HEK293 (cell line): ENCODE measurements around the gene LIN9.

Experiments used
- AEBP2 ChIP-seq: fragments of 450-650 bp; formaldehyde crosslinking; IDR thresholded peaks from 2 replicates; pipeline ENCODE4 v1.5.1; 2016; ENCODE audit warnings: missing biosample characterization, missing genetic modification characterization, borderline replicate concordance
- BCL11B ChIP-seq: fragments of 450-650 bp; formaldehyde crosslinking; IDR thresholded peaks from 2 replicates; pipeline ENCODE4 v1.5.1; 2016; ENCODE audit warnings: low read depth, missing biosample characterization, missing genetic modification characterization
- HOXC10 ChIP-seq: sonication (generic); formaldehyde crosslinking; IDR thresholded peaks from 2 replicates; pipeline ENCODE4 v1.8.1; 2023; ENCODE audit warnings: mild to moderate bottlenecking, missing genetic modification reagents
- KLF1 ChIP-seq: fragments of 450-650 bp; formaldehyde crosslinking; IDR thresholded peaks from 2 replicates; pipeline ENCODE4 v1.5.1; 2016; ENCODE audit warnings: missing biosample characterization, missing genetic modification characterization
- KLF7 ChIP-seq: fragments of 450-650 bp; formaldehyde crosslinking; IDR thresholded peaks from 2 replicates; pipeline ENCODE4 v1.5.1; 2016; ENCODE audit warnings: missing biosample characterization, missing genetic modification characterization, borderline replicate concordance
- KLF8 ChIP-seq: fragments of 450-650 bp; formaldehyde crosslinking; IDR thresholded peaks from 2 replicates; pipeline ENCODE4 v1.5.1; 2016; ENCODE audit warnings: missing biosample characterization, missing genetic modification characterization
- SCRT1 ChIP-seq: fragments of 450-650 bp; formaldehyde crosslinking; IDR thresholded peaks from 2 replicates; pipeline ENCODE4 v1.5.1; 2016; ENCODE audit warnings: missing biosample characterization, missing genetic modification characterization, borderline replicate concordance
- SP3 ChIP-seq: fragments of 450-650 bp; formaldehyde crosslinking; IDR thresholded peaks from 2 replicates; pipeline ENCODE4 v1.5.1; 2016; ENCODE audit warnings: missing biosample characterization, missing genetic modification characterization
- SP7 ChIP-seq: fragments of 450-650 bp; formaldehyde crosslinking; IDR thresholded peaks from 2 replicates; pipeline ENCODE4 v1.5.1; 2016; ENCODE audit warnings: missing biosample characterization, missing genetic modification characterization
- ZBTB17 ChIP-seq: fragments of 450-650 bp; formaldehyde crosslinking; IDR thresholded peaks from 2 replicates; pipeline ENCODE4 v1.5.1; 2016; ENCODE audit warnings: missing biosample characterization, missing genetic modification characterization
- ZBTB21 ChIP-seq: fragments of 450-650 bp; formaldehyde crosslinking; IDR thresholded peaks from 2 replicates; pipeline ENCODE4 v1.5.1; 2017; ENCODE audit warnings: missing biosample characterization, missing genetic modification characterization
- ZFHX2 ChIP-seq: fragments of 450-650 bp; formaldehyde crosslinking; conservative IDR thresholded peaks from 2 replicates; pipeline ENCODE4 v1.5.1; 2016; ENCODE audit warnings: missing biosample characterization, missing genetic modification characterization
- ZFP3 ChIP-seq: fragments of 450-650 bp; formaldehyde crosslinking; IDR thresholded peaks from 2 replicates; pipeline ENCODE4 v1.5.1; 2016; ENCODE audit warnings: low read depth, missing biosample characterization, missing genetic modification characterization
- ZNF16 ChIP-seq: fragments of 450-650 bp; formaldehyde crosslinking; IDR thresholded peaks from 2 replicates; pipeline ENCODE4 v1.5.1; 2016; ENCODE audit warnings: low read depth, missing biosample characterization, missing genetic modification characterization
- ZNF214 ChIP-seq: fragments of 450-650 bp; formaldehyde crosslinking; IDR thresholded peaks from 2 replicates; pipeline ENCODE4 v1.5.1; 2017; ENCODE audit warnings: missing biosample characterization, mild to moderate bottlenecking, missing genetic modification characterization, borderline replicate concordance
- ZNF223 ChIP-seq: fragments of 450-650 bp; formaldehyde crosslinking; IDR thresholded peaks from 2 replicates; pipeline ENCODE4 v1.5.1; 2016; ENCODE audit warnings: missing biosample characterization, missing genetic modification characterization
- ZNF24 ChIP-seq: fragments of 450-650 bp; formaldehyde crosslinking; IDR thresholded peaks from 2 replicates; pipeline ENCODE4 v1.5.1; 2016; ENCODE audit warnings: missing biosample characterization, missing genetic modification characterization
- ZNF248 ChIP-seq: fragments of 450-650 bp; formaldehyde crosslinking; IDR thresholded peaks from 2 replicates; pipeline ENCODE4 v1.5.1; 2017; ENCODE audit warnings: missing biosample characterization, missing genetic modification characterization
- ZNF391 ChIP-seq: fragments of 450-650 bp; formaldehyde crosslinking; IDR thresholded peaks from 2 replicates; pipeline ENCODE4 v1.5.1; 2016; ENCODE audit warnings: low read depth, missing biosample characterization, missing genetic modification characterization, borderline replicate concordance
- ZNF561 ChIP-seq: fragments of 450-650 bp; IDR thresholded peaks from 2 replicates; pipeline ENCODE4 v1.5.1; 2018; ENCODE audit warnings: missing biosample characterization, missing genetic modification characterization, borderline replicate concordance
- ZNF571 ChIP-seq: fragments of 450-650 bp; formaldehyde crosslinking; IDR thresholded peaks from 2 replicates; pipeline ENCODE4 v1.5.0; 2017; ENCODE audit warnings: missing biosample characterization, missing genetic modification characterization
- ZNF629 ChIP-seq: fragments of 450-650 bp; formaldehyde crosslinking; IDR thresholded peaks from 2 replicates; pipeline ENCODE4 v1.5.1; 2017; ENCODE audit warnings: missing biosample characterization, missing genetic modification characterization
- ZNF670 ChIP-seq: fragments of 450-650 bp; formaldehyde crosslinking; IDR thresholded peaks from 2 replicates; pipeline ENCODE4 v1.5.1; 2016; ENCODE audit warnings: missing biosample characterization, missing genetic modification characterization, low read depth
- ZNF785 ChIP-seq: fragments of 450-650 bp; formaldehyde crosslinking; IDR thresholded peaks from 2 replicates; pipeline ENCODE4 v1.5.1; 2016; ENCODE audit warnings: missing biosample characterization, missing genetic modification characterization
- ZSCAN18 ChIP-seq: fragments of 450-650 bp; formaldehyde crosslinking; IDR thresholded peaks from 2 replicates; pipeline ENCODE4 v1.5.1; 2016; ENCODE audit warnings: missing biosample characterization, missing genetic modification characterization
- TF ChIP-seq, protein P1 (sequence below): fragments of 450-650 bp; formaldehyde crosslinking; IDR thresholded peaks from 2 replicates; pipeline ENCODE4 v1.5.1; 2017; ENCODE audit warnings: missing biosample characterization, mild to moderate bottlenecking, missing genetic modification characterization, moderate library complexity
- TF ChIP-seq, protein P2 (sequence below): fragments of 450-650 bp; formaldehyde crosslinking; IDR thresholded peaks from 2 replicates; pipeline ENCODE4 v1.5.1; 2016; ENCODE audit warnings: missing biosample characterization, missing genetic modification characterization
- TF ChIP-seq, protein P3 (sequence below): fragments of 450-650 bp; formaldehyde crosslinking; IDR thresholded peaks from 2 replicates; pipeline ENCODE4 v1.5.1; 2016; ENCODE audit warnings: missing biosample characterization, missing genetic modification characterization

The LIN9 gene

GRCh38 chr1:226181996-226182714, 126.8 kb downstream of the LIN9 start (continued):
- no peak for TF ChIP-seq HOXC10
- TF ChIP-seq ZFP3 (tag by site-specific recombination), result 0 out of 2 replicates have a peak, but pooled peaks have one; percentile 7
- no peak for TF ChIP-seq SCRT1 (tag by site-specific recombination)
- TF ChIP-seq ZNF785 (tag by site-specific recombination), result no peak
- TF ChIP-seq ZNF248 (tag by site-specific recombination), result no peak
- TF ChIP-seq, protein P1, sequence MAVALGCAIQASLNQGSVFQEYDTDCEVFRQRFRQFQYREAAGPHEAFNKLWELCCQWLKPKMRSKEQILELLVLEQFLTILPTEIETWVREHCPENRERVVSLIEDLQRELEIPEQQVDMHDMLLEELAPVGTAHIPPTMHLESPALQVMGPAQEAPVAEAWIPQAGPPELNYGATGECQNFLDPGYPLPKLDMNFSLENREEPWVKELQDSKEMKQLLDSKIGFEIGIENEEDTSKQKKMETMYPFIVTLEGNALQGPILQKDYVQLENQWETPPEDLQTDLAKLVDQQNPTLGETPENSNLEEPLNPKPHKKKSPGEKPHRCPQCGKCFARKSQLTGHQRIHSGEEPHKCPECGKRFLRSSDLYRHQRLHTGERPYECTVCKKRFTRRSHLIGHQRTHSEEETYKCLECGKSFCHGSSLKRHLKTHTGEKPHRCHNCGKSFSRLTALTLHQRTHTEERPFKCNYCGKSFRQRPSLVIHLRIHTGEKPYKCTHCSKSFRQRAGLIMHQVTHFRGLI (tag by site-specific recombination), result 0 out of 2 replicates have a peak, but pooled peaks have one; percentile 21
- TF ChIP-seq ZBTB21 (tag by site-specific recombination), result no peak
- TF ChIP-seq ZNF24 (tag by site-specific recombination), result no peak
- TF ChIP-seq ZSCAN18 (tag by site-specific recombination), result no peak
- no peak for TF ChIP-seq ZNF223 (tag by site-specific recombination)
- 0 out of 2 replicates have a peak, but pooled peaks have one; percentile 42 for TF ChIP-seq KLF1
- TF ChIP-seq BCL11B, result no peak
- TF ChIP-seq ZNF571, result no peak
- 0 out of 2 replicates have a peak, but pooled peaks have one; percentile 33 for TF ChIP-seq ZNF629 (tag by site-specific recombination)
- peak; percentile 53 for TF ChIP-seq SP7 (tag by site-specific recombination)
- TF ChIP-seq ZNF16 (tag by site-specific recombination), result no peak
- TF ChIP-seq, protein P2, sequence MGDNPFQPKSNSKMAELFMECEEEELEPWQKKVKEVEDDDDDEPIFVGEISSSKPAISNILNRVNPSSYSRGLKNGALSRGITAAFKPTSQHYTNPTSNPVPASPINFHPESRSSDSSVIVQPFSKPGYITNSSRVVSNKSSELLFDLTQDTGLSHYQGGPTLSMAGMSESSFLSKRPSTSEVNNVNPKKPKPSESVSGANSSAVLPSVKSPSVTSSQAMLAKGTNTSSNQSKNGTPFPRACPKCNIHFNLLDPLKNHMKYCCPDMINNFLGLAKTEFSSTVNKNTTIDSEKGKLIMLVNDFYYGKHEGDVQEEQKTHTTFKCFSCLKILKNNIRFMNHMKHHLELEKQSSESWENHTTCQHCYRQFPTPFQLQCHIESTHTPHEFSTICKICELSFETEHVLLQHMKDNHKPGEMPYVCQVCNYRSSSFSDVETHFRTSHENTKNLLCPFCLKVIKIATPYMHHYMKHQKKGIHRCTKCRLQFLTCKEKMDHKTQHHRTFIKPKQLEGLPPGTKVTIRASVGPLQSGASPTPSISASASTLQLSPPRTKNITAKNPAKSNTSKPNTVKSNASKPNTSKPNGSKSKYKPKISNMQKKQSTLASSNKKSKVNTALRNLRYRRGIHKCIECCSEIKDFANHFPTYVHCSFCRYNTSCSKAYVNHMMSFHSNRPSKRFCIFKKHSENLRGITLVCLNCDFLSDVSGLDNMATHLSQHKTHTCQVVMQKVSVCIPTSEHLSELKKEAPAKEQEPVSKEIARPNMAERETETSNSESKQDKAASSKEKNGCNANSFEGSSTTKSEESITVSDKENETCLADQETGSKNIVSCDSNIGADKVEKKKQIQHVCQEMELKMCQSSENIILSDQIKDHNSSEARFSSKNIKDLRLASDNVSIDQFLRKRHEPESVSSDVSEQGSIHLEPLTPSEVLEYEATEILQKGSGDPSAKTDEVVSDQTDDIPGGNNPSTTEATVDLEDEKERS (tag by site-specific recombination), result peak; percentile 11; the same call in 1 of the 2 replicates
- no peak for TF ChIP-seq ZNF670 (tag by site-specific recombination)
- TF ChIP-seq ZNF391 (tag by site-specific recombination), result peak; percentile 51; the same call in 1 of the 2 replicates
- TF ChIP-seq AEBP2 (tag by site-specific recombination), result no peak
- TF ChIP-seq ZNF214, result no peak
- TF ChIP-seq ZFHX2 (tag by site-specific recombination), result peak; percentile 88
- no peak for TF ChIP-seq ZNF561 (tag by site-specific recombination)
- peak; percentile 36; the same call in 1 of the 2 replicates for TF ChIP-seq SP3 (tag by site-specific recombination)
- no peak; the same call in 1 of the 2 replicates for TF ChIP-seq KLF7 (tag by site-specific recombination)
- TF ChIP-seq KLF8 (tag by site-specific recombination), result peak; percentile 60; the same call in 1 of the 2 replicates
- TF ChIP-seq, protein P3, sequence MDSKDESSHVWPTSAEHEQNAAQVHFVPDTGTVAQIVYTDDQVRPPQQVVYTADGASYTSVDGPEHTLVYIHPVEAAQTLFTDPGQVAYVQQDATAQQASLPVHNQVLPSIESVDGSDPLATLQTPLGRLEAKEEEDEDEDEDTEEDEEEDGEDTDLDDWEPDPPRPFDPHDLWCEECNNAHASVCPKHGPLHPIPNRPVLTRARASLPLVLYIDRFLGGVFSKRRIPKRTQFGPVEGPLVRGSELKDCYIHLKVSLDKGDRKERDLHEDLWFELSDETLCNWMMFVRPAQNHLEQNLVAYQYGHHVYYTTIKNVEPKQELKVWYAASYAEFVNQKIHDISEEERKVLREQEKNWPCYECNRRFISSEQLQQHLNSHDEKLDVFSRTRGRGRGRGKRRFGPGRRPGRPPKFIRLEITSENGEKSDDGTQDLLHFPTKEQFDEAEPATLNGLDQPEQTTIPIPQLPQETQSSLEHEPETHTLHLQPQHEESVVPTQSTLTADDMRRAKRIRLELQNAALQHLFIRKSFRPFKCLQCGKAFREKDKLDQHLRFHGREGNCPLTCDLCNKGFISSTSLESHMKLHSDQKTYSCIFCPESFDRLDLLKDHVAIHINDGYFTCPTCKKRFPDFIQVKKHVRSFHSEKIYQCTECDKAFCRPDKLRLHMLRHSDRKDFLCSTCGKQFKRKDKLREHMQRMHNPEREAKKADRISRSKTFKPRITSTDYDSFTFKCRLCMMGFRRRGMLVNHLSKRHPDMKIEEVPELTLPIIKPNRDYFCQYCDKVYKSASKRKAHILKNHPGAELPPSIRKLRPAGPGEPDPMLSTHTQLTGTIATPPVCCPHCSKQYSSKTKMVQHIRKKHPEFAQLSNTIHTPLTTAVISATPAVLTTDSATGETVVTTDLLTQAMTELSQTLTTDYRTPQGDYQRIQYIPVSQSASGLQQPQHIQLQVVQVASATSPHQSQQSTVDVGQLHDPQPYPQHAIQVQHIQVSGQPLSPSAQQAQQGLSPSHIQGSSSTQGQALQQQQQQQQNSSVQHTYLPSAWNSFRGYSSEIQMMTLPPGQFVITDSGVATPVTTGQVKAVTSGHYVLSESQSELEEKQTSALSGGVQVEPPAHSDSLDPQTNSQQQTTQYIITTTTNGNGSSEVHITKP (tag by site-specific recombination), result peak; percentile 66
- TF ChIP-seq ZBTB17 (tag by site-specific recombination), result peak; percentile 79
